ENCODE data around the gene XIRP2. TPM values are rescaled to one million over a fixed set of nuclear protein-coding genes. Genes with fewer than 3 reads are reported as not detected.

Gene XIRP2
- total RNA-seq, 1 experiment from 2014 or later: not detected

GRCh38 chr2:167181688-167182087 is 293.4 kb downstream of the XIRP2 start:
- Histone ChIP-seq H3K36me3 (ENCODE audit: control insufficient read depth in 1 of 2, insufficient read depth in 2 of 2, low read length in 2 of 2) (no peaks in the 10 kb centered on the region), H3K9me3 (ENCODE audit: control insufficient read depth in 1 of 2, insufficient read depth in 1 of 2, low read depth in 1 of 2, low read length in 2 of 2) (no peaks in the 10 kb centered on the region), H3K27ac (ENCODE audit: low read depth, low read length) (no peak overlapping the region), H4K20me1 (ENCODE audit: insufficient read depth) (no peaks in the 10 kb centered on the region), H3K79me2 (ENCODE audit: insufficient read depth, low read length) (no peaks in the 10 kb centered on the region), H3K4me2 (ENCODE audit: low read length) (no peak overlapping the region), H3K9ac (ENCODE audit: low read length) (no peak overlapping the region), H2AFZ (ENCODE audit: low read depth, low read length, poor library complexity, severe bottlenecking) (no peak overlapping the region), H3K9me2 (ENCODE audit: insufficient read depth) (no peaks in the 10 kb centered on the region), H3K27me3 (ENCODE audit: insufficient read depth, low read length) (no peaks in the 10 kb centered on the region), H3K4me3 (replicated peaks in 1 of 2; ENCODE audit: low read depth in 1 of 2, low read length in 2 of 2) (no peak overlapping the region), H3K4me1 (ENCODE audit: control insufficient read depth in 1 of 2, insufficient read depth in 2 of 2, low read length in 2 of 2) (no peaks in the 10 kb centered on the region)
- intact Hi-C loops (cut with micrococcal nuclease): no loop called here
- TF ChIP-seq EZH2phosphoT487 (IDR thresholded peaks at IDR 0.05; ENCODE audit: borderline replicate concordance) (no peak), ATF3 (IDR thresholded peaks at IDR 0.05) (no peak), CBX3 (IDR thresholded peaks at IDR 0.05; ENCODE audit: low read depth) (no peak), RAD21 (IDR thresholded peaks at IDR 0.05; ENCODE audit: low read depth) (no peak), ZBTB33 (IDR thresholded peaks at IDR 0.05; ENCODE audit: extremely low read depth, insufficient replicate concordance, low read length) (no peak), REST (IDR thresholded peaks at IDR 0.05; ENCODE audit: low read depth) (no peak)
- no TSS peak for BruUV-seq (replicated peaks)
- ChIA-PET CTCF (no interaction called here), POLR2A (no interaction called here), RAD21 (ENCODE audit: low non-redundant PET in 1 of 2, low total read pairs in 2 of 2, uncharacterized antibody in 2 of 2, unreplicated experiment in 2 of 2) (no interaction called here)
- ATAC-seq (no peak), DNase-seq (ENCODE audit: low read depth, low spot score) (no peak)
